RWPE1 (cell line): ENCODE results near the gene SNHG17.

Source experiments
- CTCF ChIA-PET: fragments of 350-600 bp; sonication (Branson Sonifier 250); formaldehyde crosslinking; extraction: SDS; loops from one replicate; lab custom pipeline; 2021; lab: Yijun Ruan, JAX
- POLR2A ChIA-PET: fragments of 400-600 bp; formaldehyde crosslinking; extraction: SDS; loops from one replicate; lab custom pipeline; 2020; ENCODE audit warnings: antibody characterized with exemption; ENCODE audit not compliant: low non-redundant PET; lab: Yijun Ruan, JAX
- DNase-seq: peaks from one replicate; pipeline ENCODE4 v3.0.0; 2012; ENCODE audit warnings: low spot score
- H3K27ac ChIP-seq: fragments of 450-650 bp; 2 replicates; pipeline ENCODE4 v1.5.1; 2017
- TF ChIP-seq, protein P1 (sequence below): fragments of 450-650 bp; conservative IDR thresholded peaks from 2 replicates; pipeline ENCODE4 v1.5.1; 2017; ENCODE audit warnings: low read depth, mild to moderate bottlenecking

SNHG17 gene

DNA sequence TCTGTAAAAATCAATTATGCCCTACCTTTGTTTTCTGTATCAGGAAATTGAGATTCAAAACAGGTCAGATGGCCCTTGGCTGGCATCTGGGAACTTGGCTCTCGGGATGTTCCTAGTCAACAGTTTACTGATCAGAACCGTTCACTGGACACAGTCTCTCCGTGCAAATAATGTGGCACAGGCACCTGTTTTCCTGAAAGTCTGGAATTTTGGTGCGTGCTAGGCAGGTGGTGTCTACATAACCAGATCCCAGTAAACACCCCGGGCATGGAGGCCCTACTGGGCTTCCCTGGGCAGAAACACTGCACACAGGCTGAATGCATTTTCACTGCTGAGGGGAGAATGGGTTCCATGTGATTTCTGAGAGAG lies 7.5 kb downstream of the SNHG17 start:
- peak overlapping the region; percentile 54 for H3K27ac ChIP-seq
- TF ChIP-seq, protein P1, sequence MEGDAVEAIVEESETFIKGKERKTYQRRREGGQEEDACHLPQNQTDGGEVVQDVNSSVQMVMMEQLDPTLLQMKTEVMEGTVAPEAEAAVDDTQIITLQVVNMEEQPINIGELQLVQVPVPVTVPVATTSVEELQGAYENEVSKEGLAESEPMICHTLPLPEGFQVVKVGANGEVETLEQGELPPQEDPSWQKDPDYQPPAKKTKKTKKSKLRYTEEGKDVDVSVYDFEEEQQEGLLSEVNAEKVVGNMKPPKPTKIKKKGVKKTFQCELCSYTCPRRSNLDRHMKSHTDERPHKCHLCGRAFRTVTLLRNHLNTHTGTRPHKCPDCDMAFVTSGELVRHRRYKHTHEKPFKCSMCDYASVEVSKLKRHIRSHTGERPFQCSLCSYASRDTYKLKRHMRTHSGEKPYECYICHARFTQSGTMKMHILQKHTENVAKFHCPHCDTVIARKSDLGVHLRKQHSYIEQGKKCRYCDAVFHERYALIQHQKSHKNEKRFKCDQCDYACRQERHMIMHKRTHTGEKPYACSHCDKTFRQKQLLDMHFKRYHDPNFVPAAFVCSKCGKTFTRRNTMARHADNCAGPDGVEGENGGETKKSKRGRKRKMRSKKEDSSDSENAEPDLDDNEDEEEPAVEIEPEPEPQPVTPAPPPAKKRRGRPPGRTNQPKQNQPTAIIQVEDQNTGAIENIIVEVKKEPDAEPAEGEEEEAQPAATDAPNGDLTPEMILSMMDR = no peak
- ChIA-PET POLR2A (no interaction called here), CTCF (no interaction called here)
- no peak for DNase-seq

DNA sequence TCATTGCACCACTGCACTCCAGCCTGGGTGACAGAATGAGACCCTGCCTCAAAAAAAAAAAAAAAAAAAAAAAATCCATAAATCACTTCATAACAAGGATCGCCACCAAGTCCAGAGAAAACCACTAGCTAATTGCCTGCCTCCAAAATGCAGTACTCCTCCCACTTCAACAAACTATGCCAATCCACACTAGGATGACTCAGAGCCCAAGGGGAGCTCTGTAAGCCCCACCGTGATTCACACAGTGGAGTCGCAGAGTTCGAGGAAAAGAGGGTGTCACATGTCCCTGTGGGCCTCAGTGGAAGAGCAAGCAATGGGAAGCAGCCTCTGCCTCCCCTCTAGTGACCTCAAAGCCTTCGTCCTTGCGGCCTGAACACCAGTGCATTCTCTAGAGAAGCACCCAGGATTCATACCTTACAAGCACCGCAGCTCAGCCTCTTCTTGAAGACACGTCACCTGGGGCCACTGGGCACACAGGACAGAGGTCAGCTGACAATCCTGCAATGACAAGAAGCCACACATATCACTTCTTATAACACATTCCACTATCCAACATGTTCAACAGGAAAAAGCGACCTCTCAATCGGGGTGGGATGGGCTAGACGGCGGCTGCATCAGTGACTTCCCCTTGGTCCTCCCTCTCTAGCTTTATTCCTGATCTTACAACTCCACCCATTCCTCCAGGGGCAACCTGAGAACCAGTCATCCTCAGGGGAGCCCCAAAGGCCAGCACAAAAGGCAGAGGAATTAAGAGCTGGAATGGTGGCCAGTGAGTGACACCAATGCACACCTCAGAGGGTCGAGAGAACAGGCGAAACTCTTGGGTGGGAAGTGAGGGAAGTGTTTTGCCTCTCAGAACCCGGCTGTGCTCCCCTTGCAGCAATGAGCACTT lies 8.9 kb downstream of the SNHG17 start:
- peak overlapping the region; percentile 54 for H3K27ac ChIP-seq
- TF ChIP-seq, protein P1 = no peak

DNA sequence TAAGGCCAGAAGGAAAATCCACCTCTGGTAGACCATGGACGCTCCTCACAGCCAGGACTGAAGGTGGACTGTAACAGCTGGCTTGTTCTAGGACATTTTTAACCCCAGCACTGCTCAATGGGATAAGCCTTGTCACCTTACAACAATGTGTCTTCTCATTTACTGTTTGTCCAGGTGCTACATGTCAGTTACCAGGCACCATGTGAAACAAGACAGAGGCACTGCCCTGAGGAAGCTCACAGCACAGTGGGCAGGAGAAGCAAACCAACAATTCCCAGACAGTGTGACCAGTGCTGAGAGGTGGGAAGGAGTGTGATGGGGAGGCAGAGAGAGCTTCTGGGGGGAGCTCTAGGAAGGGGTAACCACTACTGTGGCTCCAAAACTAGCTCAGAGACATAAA lies 10.7 kb downstream of the SNHG17 start:
- ChIA-PET POLR2A (interaction anchor here (0.7 to 1.1 kb wide), 2 partner anchors 9 to 11 kb away, joined by 3 to 4 read pairs; partner anchors contain the start of gene SNHG17), CTCF (interaction anchor here (0.6 to 1.7 kb wide), 3 partner anchors 11 to 1041 kb away, joined by 3 to 10 read pairs (median 4); partner anchors contain the start of gene SNHG17)
- no peak for DNase-seq
- TF ChIP-seq, protein P1 = no peak
- H3K27ac ChIP-seq = 0 out of 2 replicates have a peak overlapping the region, but pooled peaks have one; percentile 5

More for the DNA sequence above, 8.9 kb downstream of the SNHG17 start:
- DNase-seq = peak; percentile 97
- ChIA-PET CTCF (interaction anchor here (0.7 to 1.2 kb wide), 2 partner anchors 9 to 352 kb away, joined by 4 to 5 read pairs; partner anchors contain the start of gene SNHG17), POLR2A (interaction anchor here (0.5 to 1.2 kb wide), 4 partner anchors 15 to 463 kb away, joined by 3 to 7 read pairs (median 4); no protein-coding TSS in a partner anchor)

DNA sequence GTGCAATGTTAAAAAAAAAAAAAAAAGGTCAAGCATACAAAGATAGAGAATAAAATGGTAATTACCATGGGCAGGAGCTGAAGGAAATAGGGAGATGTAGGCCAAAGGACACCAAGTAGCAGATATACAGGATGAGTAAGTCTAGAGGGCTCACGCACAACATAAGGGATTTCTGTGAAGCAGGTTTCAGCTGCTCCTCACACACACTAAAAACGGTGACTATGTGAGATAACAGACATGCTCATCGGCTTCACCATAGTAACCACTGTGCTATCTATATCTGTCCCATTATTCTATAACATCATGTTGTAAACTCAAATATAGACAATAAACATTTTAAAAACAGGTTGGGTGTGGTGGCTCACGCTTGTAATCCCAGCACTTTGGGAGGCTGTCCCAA lies 11.6 kb downstream of the SNHG17 start:
- POLR2A ChIA-PET = interaction anchor here (1.1 kb wide), 1 partner anchor 12 kb away, joined by 3 read pairs; the partner anchor contains the start of gene SNHG17
- TF ChIP-seq, protein P1 = no peak
- no peak for DNase-seq
- CTCF ChIA-PET = interaction anchor here (0.7 to 1.7 kb wide), 3 partner anchors 12 to 1041 kb away, joined by 3 to 10 read pairs (median 4); partner anchors contain the start of gene SNHG17
- H3K27ac ChIP-seq = no peak overlapping the region

DNA sequence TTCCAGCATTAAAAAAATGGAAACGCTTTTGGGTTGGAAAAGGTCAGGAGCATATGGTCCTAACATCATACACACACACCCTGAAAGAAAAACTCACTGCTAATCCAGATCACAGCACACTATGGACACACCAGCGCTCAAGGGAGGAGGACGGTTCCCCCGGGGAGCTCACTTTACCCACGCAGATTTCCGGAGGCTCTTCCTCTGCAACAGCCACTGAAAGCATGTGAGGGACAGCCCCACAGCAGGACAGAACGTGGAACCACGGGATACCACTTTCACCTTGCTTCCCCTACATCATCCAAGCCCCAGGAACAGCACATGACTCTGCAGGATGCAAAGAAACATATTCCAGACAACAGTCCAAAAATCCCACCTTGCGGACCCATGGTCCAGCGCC lies 13.2 kb downstream of the SNHG17 start:
- ChIA-PET CTCF (interaction anchor here (0.8 kb wide), 1 partner anchor 14 kb away, joined by 4 read pairs; no protein-coding TSS in a partner anchor), POLR2A (no interaction called here)

More for the DNA sequence above, 13.2 kb downstream of the SNHG17 start:
- H3K27ac ChIP-seq = peak overlapping the region; percentile 15; the same call in 1 of the 2 replicates
- DNase-seq = no peak
- TF ChIP-seq, protein P1 = no peak
